Calu3 (cell line): ENCODE results near the gene OR10A5. TPM values are rescaled to one million over a fixed set of nuclear protein-coding genes. Genes with fewer than 3 reads are reported as not detected.
A peak's percentile ranks its signal among the peaks of the same experiment; 100 is the strongest.

Experiments used
- BruUV-seq: library from RNA; stranded (reverse); fragments of 400-500 nt; replicated peaks from 2 replicates; lab custom pipeline; 2021; lab: Mats Ljungman, UMichigan
- CTCF ChIA-PET: fragments of 300-600 bp; sonication (Branson Sonifier 250); formaldehyde crosslinking; loops from one replicate; lab custom pipeline; 2022; ENCODE audit warnings: antibody characterized with exemption; lab: Charles Lee
- DNase-seq: peaks from one replicate; pipeline ENCODE4 v3.0.0; 2022
- H3K27ac Mint-ChIP-seq: one replicate; pipeline ENCODE4 v1.8.0; 2022; ENCODE audit warnings: mixed read lengths; ENCODE audit not compliant: unreplicated experiment
- H3K27me3 Mint-ChIP-seq: one replicate; pipeline ENCODE4 v1.8.0; 2022; ENCODE audit warnings: mixed read lengths; ENCODE audit not compliant: unreplicated experiment
- H3K36me3 Mint-ChIP-seq: one replicate; pipeline ENCODE4 v1.8.0; 2022; ENCODE audit warnings: mild to moderate bottlenecking, moderate library complexity, mixed read lengths; ENCODE audit not compliant: insufficient read depth, unreplicated experiment
- H3K4me1 Mint-ChIP-seq: one replicate; pipeline ENCODE4 v1.8.0; 2022; ENCODE audit warnings: mild to moderate bottlenecking, low read depth, mixed read lengths; ENCODE audit not compliant: unreplicated experiment
- H3K4me3 Mint-ChIP-seq: one replicate; pipeline ENCODE4 v1.8.0; 2022; ENCODE audit warnings: mild to moderate bottlenecking, low read depth, moderate library complexity, mixed read lengths; ENCODE audit not compliant: unreplicated experiment
- H3K9me3 Mint-ChIP-seq: one replicate; pipeline ENCODE4 v1.8.0; 2022; ENCODE audit warnings: low read depth, mixed read lengths; ENCODE audit not compliant: unreplicated experiment
- CTCF ChIP-seq: fragments of 200-600 bp; IDR thresholded peaks from one replicate; pipeline ENCODE4 v1.8.0; 2022; ENCODE audit warnings: antibody characterized with exemption; ENCODE audit not compliant: unreplicated experiment
- intact Hi-C: fragments of 100-400 bp; cut with micrococcal nuclease; formaldehyde crosslinking; loops from one replicate; pipeline ENCODE4 v1.10.0; 2022; ENCODE audit not compliant: unreplicated experiment
- total RNA-seq: library from RNA; stranded (reverse); gene quantifications from 2 replicates; pipeline ENCODE4 v1.2.3, GENCODE V29; 2022

OR10A5 gene
- total RNA-seq, 1 experiment from 2014 or later = not detected

- H3K36me3 Mint-ChIP-seq = no peaks in the 10 kb centered on the region
- H3K4me1 Mint-ChIP-seq = no peaks in the 10 kb centered on the region
- peaks cover 6% of the 10 kb centered on the region for H3K9me3 Mint-ChIP-seq
- peak; percentile 3 for DNase-seq
- CTCF ChIA-PET = no interaction called here
- H3K27ac Mint-ChIP-seq = no peak overlapping the region
- H3K27me3 Mint-ChIP-seq = no peaks in the 10 kb centered on the region
- no peak for TF ChIP-seq CTCF
- intact Hi-C loops = no loop called here
- no TSS peak for BruUV-seq
- H3K4me3 Mint-ChIP-seq = no peak overlapping the region
Measured at GRCh38 chr11:6855971-6856541, 10.6 kb downstream of the OR10A5 start.

GRCh38 chr11:6856871-6857270, 11.4 kb downstream of the OR10A5 start:
- no peaks in the 10 kb centered on the region for H3K27me3 Mint-ChIP-seq
- H3K27ac Mint-ChIP-seq = no peak overlapping the region
- H3K36me3 Mint-ChIP-seq = no peaks in the 10 kb centered on the region
- BruUV-seq = no TSS peak
- CTCF ChIA-PET = no interaction called here
- H3K4me3 Mint-ChIP-seq = no peak overlapping the region
- TF ChIP-seq CTCF = no peak
- intact Hi-C loops = no loop called here
- H3K4me1 Mint-ChIP-seq = no peaks in the 10 kb centered on the region
- no peak for DNase-seq
- H3K9me3 Mint-ChIP-seq = peaks cover 3% of the 10 kb centered on the region

GRCh38 chr11:6862961-6863360, 17.5 kb downstream of the OR10A5 start, which contains the start of gene OR10A2:
TSS of gene OR10A2 (plus strand) at chr11:6863057. CDS start at chr11:6869755, 6,698 bp downstream.
- no peak within 1 kb of the TSS for H3K4me3 Mint-ChIP-seq
- H3K9me3 Mint-ChIP-seq = no peaks in the 10 kb centered on the region
- TF ChIP-seq CTCF = no peak
- no peaks in the 10 kb centered on the region for H3K27me3 Mint-ChIP-seq
- no peak within 1 kb of the TSS for H3K27ac Mint-ChIP-seq
- intact Hi-C loops = no loop called here
- no peaks in the 10 kb centered on the region for H3K4me1 Mint-ChIP-seq
- CTCF ChIA-PET = no interaction called here
- DNase-seq = no peak
- no TSS peak for BruUV-seq
- H3K36me3 Mint-ChIP-seq = no peaks in the 10 kb centered on the region

GRCh38 chr11:6864438-6864837, 19.0 kb downstream of the OR10A5 start:
- no peak overlapping the region for H3K27ac Mint-ChIP-seq
- H3K9me3 Mint-ChIP-seq = no peaks in the 10 kb centered on the region
- H3K36me3 Mint-ChIP-seq = no peaks in the 10 kb centered on the region
- no peak overlapping the region for H3K4me3 Mint-ChIP-seq
- H3K4me1 Mint-ChIP-seq = no peaks in the 10 kb centered on the region
- BruUV-seq = no TSS peak
- DNase-seq = no peak
- no peak for TF ChIP-seq CTCF
- CTCF ChIA-PET = no interaction called here
- intact Hi-C loops = no loop called here
- H3K27me3 Mint-ChIP-seq = no peaks in the 10 kb centered on the region
